Lung (tissue), 12 donors: ENCODE measurements around the gene ARHGAP35. TPM values are rescaled to one million over a fixed set of nuclear protein-coding genes. Genes with fewer than 3 reads are reported as not detected.

Experiments used
- ATAC-seq: fragments of 200-7000 bp; cut with Tn5 transposase; one replicate; pipeline ENCODE4 v1.9.1; 2020; ENCODE audit warnings: moderate number of reproducible peaks; ENCODE audit not compliant: insufficient read depth, low FRiP score
- DNase-seq, 3 donors: peaks; one replicate each; pipeline ENCODE4 v3.0.0-alpha.2; 2013 to 2017
- H3K27ac ChIP-seq, 2 donors: one replicate each; pipeline ENCODE4 v1.5.1; 2013; ENCODE audit warnings: mild to moderate bottlenecking in 2 of 2, moderate library complexity in 2 of 2, control low read depth in 1 of 2, inconsistent platforms in 1 of 2, low read depth in 1 of 2, low read length in 1 of 2
- H3K27me3 ChIP-seq, 3 donors: one replicate each; pipeline ENCODE4 v1.5.1; 2013; ENCODE audit warnings: low read length in 2 of 3; ENCODE audit not compliant: control insufficient read depth in 3 of 3, insufficient read depth in 3 of 3
- H3K36me3 ChIP-seq, 4 donors: one replicate each; pipeline ENCODE4 v1.5.1; 2013; ENCODE audit warnings: low read length in 4 of 4, mild to moderate bottlenecking in 1 of 4, moderate library complexity in 1 of 4; ENCODE audit not compliant: control insufficient read depth in 4 of 4, insufficient read depth in 4 of 4
- H3K4me1 ChIP-seq, 5 donors: one replicate each; pipeline ENCODE4 v1.5.1; 2013; ENCODE audit warnings: low read length in 5 of 5, mild to moderate bottlenecking in 2 of 5, moderate library complexity in 1 of 5; ENCODE audit not compliant: control insufficient read depth in 5 of 5, insufficient read depth in 5 of 5
- H3K4me3 ChIP-seq: one replicate; pipeline ENCODE4 v1.5.1; 2013; ENCODE audit warnings: mild to moderate bottlenecking, control low read depth, moderate library complexity
- H3K9ac ChIP-seq, 2 donors: one replicate each; pipeline ENCODE4 v1.5.1; 2013; ENCODE audit warnings: low read length in 2 of 2, control low read depth in 1 of 2; ENCODE audit not compliant: insufficient read depth in 1 of 2
- H3K9me3 ChIP-seq, 4 donors: one replicate each; pipeline ENCODE4 v1.5.1; 2013; ENCODE audit warnings: low read length in 3 of 4, mild to moderate bottlenecking in 1 of 4, moderate library complexity in 1 of 4; ENCODE audit not compliant: control insufficient read depth in 4 of 4, insufficient read depth in 3 of 4
- whole genome bisulfite sequencing, 2 donors: extraction: QIAGEN DNeasy Blood & Tissue Kit; methylation state at CpG; one replicate each; pipeline ENCODE4 v1.1.7; 2013; 5-methylcytosine and 5-hydroxymethylcytosine counted together
- polyA plus RNA-seq, 2 donors: library from polyadenylated mRNA; stranded (reverse); fragments of 200-250 nt; gene quantifications; one replicate each; pipeline ENCODE4 v1.2.1, GENCODE V29; 2013
- total RNA-seq, 2 donors: library from RNA; depleted of rRNA in 1 of 2; stranded (reverse); fragments of >200 nt in 1 of 2; gene quantifications; one replicate each; pipeline ENCODE4 v1.2.1, GENCODE V29; 2014 to 2021
- TF ChIP-seq, protein P1 (sequence below): IDR thresholded peaks from 2 replicates; pipeline ENCODE4 v1.5.1; 2012; ENCODE audit warnings: mild to moderate bottlenecking; ENCODE audit errors: control extremely low read depth, extremely low read depth
- donor health status: control.
- donor health status: control.
- donor health status: Bipolar disorder and iron deficiency.
- donor health status: healthy.
- donor health status: DM: yes; HTN: yes; CAD: no.

The ARHGAP35 gene
- total and polyA plus RNA-seq, 4 donors: 12.2 to 53.5 (median 36.5) TPM

DNA sequence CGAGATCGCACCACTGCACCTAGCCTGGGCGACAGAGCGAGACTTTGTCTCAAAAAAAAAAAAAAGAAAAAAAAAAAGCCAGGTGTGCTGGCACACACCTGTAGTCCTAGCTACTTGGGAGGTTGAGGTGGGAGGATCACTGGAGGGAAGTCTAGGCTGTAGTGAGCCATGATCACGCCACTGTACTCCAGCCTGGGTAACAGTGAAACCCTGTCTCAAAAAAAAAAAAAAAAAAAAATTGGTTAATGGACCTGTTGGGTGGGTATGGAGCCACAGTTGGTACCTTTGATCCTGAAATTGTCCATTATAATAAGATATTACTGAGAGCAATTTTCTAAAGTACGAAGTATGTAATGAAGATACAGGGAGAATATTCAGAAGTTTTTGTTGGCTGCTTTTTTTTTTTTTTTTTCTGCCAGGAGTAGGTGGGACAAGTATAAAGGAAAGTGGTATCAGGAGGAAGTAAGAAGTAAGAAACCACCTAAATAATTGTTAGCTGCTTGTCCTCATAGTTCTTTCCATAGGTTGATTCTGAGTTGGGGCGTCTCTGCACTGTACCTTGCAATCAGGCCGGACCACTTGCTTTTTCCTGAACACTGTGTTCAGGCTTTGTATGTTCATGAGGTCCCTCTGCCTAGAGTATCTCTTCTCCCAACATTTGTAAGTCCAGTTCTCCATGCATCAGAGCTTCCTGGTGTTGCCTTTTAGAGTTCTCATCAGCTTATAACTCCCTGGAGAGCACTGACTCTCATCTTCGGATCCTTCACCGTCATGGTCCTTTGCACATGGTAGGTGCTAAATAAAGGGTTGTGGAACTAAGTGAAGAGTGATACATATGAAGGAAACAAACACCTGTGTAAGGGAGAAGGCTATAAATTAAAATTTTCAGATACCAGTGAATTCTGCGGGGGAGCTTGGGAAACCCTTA is 31.7 kb downstream of the ARHGAP35 start:
- H3K4me3 ChIP-seq: no peak overlapping the region
- no peaks in the 10 kb centered on the region for H3K9me3 ChIP-seq
- no peak overlapping the region for H3K27ac ChIP-seq
- no peak for DNase-seq
- peaks cover 0 to 10% (median 0%) of the 10 kb centered on the region in 5 donors for H3K4me1 ChIP-seq
- ATAC-seq: no peak
- TF ChIP-seq, protein P1, sequence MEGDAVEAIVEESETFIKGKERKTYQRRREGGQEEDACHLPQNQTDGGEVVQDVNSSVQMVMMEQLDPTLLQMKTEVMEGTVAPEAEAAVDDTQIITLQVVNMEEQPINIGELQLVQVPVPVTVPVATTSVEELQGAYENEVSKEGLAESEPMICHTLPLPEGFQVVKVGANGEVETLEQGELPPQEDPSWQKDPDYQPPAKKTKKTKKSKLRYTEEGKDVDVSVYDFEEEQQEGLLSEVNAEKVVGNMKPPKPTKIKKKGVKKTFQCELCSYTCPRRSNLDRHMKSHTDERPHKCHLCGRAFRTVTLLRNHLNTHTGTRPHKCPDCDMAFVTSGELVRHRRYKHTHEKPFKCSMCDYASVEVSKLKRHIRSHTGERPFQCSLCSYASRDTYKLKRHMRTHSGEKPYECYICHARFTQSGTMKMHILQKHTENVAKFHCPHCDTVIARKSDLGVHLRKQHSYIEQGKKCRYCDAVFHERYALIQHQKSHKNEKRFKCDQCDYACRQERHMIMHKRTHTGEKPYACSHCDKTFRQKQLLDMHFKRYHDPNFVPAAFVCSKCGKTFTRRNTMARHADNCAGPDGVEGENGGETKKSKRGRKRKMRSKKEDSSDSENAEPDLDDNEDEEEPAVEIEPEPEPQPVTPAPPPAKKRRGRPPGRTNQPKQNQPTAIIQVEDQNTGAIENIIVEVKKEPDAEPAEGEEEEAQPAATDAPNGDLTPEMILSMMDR: no peak
- no peak overlapping the region for H3K9ac ChIP-seq
- WGBS, 2 donors: 96 to 98% methylated on average over 11 of the region's 11 CpGs
- H3K36me3 ChIP-seq: no peaks in the 10 kb centered on the region
- H3K27me3 ChIP-seq: no peaks in the 10 kb centered on the region

DNA sequence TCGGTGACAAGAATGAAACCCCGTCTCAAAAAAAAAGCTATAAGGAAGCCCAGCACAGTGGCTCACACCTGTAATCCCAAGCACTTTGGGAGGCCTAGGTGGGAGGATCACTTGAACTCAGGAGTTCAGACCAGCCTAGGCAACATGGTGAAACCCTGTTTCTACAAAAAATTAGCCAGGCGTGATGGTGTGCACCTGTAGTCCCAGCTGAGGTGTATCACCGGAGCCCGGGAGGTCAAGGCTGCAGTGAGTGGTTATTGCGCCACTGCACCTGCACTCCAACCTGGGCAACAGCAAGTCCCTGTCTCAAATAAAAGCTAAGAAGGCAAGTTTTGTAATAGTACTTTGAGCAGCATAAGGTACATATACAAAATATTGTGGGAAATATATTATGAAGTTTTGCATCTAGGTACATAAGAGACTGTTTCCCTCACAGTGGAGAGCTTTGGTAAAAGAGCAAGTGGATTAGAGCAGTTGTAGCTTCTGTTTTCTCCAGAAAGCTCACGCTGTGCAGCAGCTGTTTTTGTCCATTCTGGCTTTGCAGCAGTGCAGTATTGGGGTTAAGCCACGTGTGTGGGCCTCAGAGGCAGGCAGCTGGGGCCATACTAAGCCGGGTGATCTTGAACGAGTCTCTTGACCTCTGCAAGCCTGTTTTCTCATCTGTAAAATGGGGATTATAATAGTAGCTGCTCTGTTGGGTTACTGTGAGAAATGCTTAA is 35.4 kb downstream of the ARHGAP35 start:
- H3K27ac ChIP-seq: peak overlapping the region in 1 of 2 donors; percentile 40
- WGBS, 2 donors: 72 to 89% methylated on average over 10 of the region's 10 CpGs
- no peak overlapping the region for H3K9ac ChIP-seq
- DNase-seq: no peak
- H3K4me1 ChIP-seq: peaks cover 0 to 14% (median 4%) of the 10 kb centered on the region in 5 donors
- TF ChIP-seq, protein P1: no peak
- no peak overlapping the region for H3K4me3 ChIP-seq
- no peaks in the 10 kb centered on the region for H3K27me3 ChIP-seq
- H3K9me3 ChIP-seq: no peaks in the 10 kb centered on the region
- no peaks in the 10 kb centered on the region for H3K36me3 ChIP-seq
- no peak for ATAC-seq

GRCh38 chr19:46898731-46899130 is 37.9 kb downstream of the ARHGAP35 start:
- Histone ChIP-seq H3K9me3 (no peaks in the 10 kb centered on the region), H3K9ac (no peak overlapping the region), H3K36me3 (no peaks in the 10 kb centered on the region), H3K4me3 (no peak overlapping the region), H3K4me1 (peaks cover 11 to 30% (median 17%) of the 10 kb centered on the region in 5 donors), H3K27ac (no peak overlapping the region), H3K27me3 (no peaks in the 10 kb centered on the region)
- WGBS, 2 donors: 83 to 88% methylated on average over 5 of the region's 5 CpGs
- ATAC-seq (no peak), DNase-seq (peak; percentile 26 to 75 (median 63))
- TF ChIP-seq, protein P1: no peak
